Mesenteric fat pad (tissue), 1 donor: Measurements from ENCODE around the gene TRIM28. TPM values are rescaled to one million over a fixed set of nuclear protein-coding genes. Genes with fewer than 3 reads are reported as not detected.

Experiments used
- DNase-seq: peaks from one replicate; pipeline ENCODE4 v3.0.0-alpha.2; 2020; ENCODE audit warnings: low spot score
- total RNA-seq: library from RNA; stranded (reverse); fragmentation: NEBNext Ultra II Directional; extraction: Animal tissue kit (Norgen Biotek cat#: 25700); gene quantifications from one replicate; pipeline ENCODE4 v1.2.1, GENCODE V29; 2021
- donor health status: DM: yes; HTN: yes; CAD: no.

The TRIM28 gene
- total RNA-seq, 1 donor from 2014 or later: 185 TPM

DNA sequence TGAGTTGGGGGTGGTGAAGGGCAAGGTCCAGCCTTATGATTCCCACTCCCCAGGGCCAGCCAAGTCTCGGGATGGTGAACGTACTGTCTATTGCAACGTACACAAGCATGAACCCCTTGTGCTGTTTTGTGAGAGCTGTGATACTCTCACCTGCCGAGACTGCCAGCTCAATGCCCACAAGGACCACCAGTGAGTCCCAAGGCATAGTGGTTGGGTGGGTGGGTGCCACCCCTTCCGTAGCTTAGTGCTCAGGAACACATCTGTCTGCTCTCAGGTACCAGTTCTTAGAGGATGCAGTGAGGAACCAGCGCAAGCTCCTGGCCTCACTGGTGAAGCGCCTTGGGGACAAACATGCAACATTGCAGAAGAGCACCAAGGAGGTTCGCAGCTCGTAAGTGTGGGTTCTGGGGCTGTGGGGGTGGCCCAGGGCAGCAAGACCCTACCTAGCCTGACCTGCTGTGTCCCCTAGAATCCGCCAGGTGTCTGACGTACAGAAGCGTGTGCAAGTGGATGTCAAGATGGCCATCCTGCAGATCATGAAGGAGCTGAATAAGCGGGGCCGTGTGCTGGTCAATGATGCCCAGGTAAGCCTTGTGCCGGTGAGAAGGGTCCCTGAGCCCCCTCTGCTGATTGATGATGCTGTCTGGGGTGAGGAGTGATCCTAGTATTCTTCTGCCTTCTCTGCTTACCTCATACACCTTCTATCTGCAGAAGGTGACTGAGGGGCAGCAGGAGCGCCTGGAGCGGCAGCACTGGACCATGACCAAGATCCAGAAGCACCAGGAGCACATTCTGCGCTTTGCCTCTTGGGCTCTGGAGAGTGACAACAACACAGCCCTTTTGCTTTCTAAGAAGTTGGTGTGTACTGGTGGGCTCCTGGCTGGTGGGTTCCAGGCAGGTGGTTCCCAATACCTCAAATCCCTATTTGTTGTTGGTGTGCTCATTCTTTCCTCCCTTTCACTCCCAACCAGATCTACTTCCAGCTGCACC lies 3.8 kb downstream of the TRIM28 start:
- DNase-seq: no peak

DNA sequence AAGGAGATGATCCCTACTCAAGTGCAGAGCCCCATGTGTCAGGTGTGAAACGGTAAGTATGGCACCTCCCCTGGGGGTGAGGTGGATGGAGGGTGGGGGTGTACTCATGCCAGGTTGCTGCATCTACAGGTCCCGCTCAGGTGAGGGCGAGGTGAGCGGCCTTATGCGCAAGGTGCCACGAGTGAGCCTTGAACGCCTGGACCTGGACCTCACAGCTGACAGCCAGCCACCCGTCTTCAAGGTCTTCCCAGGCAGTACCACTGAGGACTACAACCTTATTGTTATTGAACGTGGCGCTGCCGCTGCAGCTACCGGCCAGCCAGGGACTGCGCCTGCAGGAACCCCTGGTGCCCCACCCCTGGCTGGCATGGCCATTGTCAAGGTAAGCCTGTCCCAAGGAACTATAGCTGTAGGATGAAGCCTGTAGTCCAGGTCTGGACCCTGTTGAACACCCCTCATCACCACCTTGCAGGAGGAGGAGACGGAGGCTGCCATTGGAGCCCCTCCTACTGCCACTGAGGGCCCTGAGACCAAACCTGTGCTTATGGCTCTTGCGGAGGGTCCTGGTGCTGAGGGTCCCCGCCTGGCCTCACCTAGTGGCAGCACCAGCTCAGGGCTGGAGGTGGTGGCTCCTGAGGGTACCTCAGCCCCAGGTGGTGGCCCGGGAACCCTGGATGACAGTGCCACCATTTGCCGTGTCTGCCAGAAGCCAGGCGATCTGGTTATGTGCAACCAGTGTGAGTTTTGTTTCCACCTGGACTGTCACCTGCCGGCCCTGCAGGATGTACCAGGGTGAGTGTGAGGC lies 5.2 kb downstream of the TRIM28 start:
- DNase-seq: no peak

DNA sequence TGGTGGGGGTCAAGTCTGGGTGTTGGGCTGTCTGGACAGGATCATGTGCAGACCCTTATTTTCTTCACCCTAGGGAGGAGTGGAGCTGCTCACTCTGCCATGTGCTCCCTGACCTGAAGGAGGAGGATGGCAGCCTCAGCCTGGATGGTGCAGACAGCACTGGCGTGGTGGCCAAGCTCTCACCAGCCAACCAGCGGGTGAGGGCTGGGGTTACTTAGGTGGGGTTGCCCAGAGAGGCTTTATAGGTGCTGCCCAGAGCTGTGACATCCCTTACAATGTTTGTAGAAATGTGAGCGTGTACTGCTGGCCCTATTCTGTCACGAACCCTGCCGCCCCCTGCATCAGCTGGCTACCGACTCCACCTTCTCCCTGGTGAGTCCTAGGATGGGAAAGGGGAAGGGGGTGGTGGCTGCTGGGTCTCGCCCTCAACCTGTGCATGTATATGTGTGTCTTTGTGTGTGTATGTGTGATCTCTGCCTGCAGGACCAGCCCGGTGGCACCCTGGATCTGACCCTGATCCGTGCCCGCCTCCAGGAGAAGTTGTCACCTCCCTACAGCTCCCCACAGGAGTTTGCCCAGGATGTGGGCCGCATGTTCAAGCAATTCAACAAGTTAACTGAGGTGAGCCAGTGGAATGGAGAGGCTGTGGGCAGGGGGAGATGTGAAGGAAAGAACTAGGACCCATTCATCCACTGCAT lies 5.9 kb downstream of the TRIM28 start:
- DNase-seq: no peak

DNA sequence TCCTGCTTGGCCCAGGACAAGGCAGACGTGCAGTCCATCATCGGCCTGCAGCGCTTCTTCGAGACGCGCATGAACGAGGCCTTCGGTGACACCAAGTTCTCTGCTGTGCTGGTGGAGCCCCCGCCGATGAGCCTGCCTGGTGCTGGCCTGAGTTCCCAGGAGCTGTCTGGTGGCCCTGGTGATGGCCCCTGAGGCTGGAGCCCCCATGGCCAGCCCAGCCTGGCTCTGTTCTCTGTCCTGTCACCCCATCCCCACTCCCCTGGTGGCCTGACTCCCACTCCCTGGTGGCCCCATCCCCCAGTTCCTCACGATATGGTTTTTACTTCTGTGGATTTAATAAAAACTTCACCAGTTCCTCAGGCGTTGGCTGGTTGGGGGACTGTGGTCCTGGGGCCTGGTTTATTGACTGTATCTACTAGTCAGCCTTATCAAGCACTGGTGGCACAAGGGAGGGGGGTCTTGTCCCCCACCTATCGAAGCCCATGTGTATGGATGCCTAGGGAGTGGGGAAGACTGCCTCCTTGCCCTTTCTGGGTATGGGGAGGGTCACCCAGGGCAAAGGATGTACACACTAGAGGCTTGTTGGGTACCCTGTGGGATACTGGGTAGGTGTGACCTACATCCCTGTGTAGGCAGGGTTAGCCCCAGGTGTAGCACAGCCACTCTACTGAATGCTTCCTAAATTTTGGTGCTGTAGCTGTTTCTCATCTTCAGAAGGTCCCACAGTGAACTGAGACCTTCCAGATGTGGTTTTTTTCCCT lies 6.7 kb downstream of the TRIM28 start:
- DNase-seq: no peak

DNA sequence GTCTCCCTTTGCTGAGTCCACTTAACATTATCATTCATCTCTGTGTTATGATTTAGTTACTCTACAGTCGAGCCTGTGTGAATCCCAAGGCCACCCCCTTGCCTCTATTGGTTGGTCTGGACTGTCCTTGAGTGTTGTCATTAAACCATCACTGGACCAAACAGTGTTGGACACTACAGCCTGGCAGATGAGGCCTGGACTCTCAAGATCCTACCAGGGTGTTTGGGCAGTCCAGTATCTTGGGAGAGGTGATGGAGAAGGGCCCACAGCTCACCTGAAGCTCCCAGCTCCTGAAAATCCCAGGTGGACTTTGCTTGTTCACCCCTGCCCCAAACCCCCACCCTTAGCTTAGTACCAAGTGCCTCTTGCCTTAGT lies 7.2 kb downstream of the TRIM28 start:
- no peak for DNase-seq

DNA sequence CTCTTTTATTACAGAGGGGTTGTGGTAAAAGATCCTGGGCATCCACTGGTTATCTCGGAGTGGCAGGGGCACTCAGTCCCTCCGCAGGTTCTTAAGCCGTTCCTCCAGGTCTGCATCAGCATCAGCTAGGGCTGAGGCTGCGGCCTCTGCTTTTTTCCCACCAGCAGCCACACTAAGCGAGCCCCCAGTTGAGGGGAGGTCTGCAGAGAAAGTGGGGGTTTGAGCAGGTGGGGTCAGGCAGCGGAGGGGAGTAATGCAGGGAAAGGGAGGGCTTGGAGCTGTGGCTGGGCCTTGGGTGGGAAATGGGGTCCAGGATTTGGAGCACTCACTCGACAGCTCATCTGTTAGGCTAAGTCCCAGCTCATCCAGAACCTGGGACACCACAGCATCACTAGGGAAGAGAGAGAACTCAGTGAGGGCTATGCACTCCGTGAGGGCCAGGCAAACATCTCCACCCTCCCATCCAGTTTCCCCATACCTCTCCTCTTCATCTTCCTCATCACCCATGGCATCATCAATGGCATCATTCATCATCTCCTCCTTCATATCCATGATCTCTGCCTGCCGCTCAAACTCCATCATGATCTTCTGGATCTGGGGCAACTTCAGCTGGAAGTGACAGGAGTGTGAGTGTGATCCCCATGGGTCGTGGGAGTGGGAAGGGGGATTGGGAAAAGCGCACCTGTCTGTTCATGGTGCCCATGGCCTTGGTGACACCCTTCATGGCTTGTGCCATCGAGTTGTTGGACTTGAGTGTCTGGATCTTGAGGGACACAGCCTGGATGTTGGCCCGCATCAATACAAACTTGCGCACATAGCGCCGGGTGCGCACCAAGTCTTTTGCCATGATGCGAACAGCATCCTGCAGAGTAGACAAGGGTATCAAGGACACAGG lies 8.0 kb downstream of the TRIM28 start:
- DNase-seq: no peak

DNA sequence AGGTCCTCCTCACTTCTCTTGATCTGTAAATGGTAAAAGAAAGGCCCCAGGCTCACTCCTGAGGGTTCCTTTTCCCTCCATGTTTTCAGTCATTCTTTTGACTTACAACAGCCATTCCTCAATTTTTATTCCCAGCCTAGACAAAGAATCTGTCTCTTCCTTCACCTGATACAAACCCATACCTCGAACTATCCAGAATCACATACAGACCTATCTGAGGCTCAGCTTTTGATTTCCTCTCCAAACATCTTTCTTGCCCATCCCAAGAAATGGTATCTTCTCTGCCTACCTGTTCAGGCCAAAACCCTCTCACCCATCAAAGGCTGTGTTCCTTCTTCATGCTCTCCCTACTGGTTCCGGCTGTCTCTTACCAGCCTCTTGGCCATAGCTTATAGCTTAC lies 8.8 kb downstream of the TRIM28 start:
- no peak for DNase-seq

DNA sequence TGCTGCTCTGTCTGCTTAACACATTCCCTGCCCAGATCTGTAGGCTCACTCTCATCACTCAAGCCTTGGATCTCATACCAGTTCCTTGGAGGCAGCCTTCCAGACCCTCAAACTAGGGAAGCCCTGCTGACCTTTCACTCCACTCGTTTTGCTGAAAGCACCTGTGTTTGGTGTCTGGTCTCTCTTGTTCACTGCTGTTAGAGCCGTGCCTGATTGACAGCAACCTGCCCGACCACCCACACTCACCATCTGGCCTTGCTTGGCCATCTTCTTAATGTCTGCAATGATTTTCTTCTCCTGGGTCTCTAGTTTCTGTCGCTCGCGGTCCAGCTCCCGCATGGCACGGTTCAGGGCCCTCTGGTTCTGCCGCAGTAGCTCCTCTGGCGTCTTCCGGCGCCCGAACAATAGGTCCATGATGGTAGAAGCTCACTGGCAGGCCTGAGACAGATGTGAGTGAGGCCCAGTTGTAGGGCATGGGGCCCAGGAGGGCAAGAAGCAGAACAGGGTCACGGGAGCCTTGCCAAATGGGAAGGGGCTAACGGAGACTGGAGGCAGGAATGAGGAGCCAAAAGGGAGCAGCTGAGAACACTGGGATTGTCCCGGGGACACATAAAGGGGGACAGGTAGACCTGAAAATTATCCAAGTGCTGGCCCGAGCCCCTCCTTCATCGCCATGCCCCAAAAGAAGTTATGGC lies 10.1 kb downstream of the TRIM28 start:
- no peak for DNase-seq

DNA sequence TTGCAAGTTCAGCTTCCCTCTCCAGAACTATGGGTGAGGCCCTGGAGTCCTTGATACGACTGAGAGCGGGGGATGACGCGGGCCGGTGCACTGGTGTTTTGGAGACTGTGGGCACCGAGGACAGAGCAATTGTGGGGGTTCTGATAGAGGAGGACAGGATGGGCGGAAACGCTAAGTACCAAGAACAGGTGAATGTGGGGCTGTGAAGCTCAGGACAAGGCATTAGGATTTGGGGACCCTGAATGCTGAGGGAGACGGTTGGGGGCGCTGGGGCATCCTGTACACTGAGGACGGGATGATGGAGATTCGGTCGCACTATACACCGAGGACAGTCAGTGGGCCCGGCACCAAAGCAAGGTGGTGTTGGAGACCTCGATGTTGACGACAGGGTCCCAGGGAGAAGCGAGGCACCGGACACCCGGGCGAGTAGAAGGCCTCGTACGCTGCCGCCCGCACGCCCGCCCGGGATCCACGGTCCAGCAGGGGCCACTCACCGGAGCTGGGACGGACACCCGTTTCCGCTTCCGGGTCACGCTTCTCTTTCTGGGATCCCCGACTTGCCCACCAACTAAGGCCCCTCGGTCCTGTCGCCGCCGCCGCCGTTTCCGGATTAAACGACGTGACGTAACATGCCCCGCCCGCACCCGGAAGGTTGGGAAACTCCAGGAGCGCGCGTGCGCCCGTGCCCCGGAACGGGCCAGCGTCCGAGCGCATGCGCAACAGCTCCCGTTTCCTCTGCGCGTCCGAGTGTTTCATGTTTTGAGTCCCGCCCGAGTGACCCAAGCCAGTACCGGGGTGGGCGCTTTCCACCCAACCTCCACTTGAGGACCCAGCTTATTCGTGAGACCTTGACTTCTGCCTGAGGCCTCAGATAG lies 10.9 kb downstream of the TRIM28 start, which contains the start of gene CHMP2A:
CHMP2A (minus strand) TSS at position 612 of the 875 bp plus-strand sequence. CDS start 893 bp downstream, outside the sequence.
- peak; percentile 100 for DNase-seq

DNA sequence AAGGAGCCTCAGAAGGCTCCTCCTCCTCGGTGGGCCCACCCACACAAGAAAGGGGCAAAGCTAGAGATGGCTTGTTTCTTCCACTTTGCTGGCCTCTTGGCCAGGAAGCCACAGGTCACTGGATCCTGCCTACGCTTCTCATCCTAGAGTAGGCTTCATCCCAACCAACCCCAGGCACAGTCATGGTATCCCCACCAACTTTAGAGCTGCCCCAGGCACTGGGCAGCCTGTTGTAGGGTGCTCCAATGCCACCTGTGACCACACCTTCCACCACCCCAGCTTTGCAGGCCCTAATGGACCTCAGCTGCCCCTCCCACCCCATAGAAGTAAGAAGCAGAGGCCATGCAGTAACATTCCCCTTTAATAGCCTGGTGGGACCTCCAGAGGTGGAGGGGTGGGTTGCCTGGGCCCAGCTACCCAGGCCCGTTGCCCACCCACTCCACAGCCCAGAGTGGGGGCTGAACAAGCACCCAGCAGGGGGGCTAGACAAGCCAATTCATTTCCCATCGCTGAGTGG lies 11.6 kb downstream of the TRIM28 start:
- no peak for DNase-seq

DNA sequence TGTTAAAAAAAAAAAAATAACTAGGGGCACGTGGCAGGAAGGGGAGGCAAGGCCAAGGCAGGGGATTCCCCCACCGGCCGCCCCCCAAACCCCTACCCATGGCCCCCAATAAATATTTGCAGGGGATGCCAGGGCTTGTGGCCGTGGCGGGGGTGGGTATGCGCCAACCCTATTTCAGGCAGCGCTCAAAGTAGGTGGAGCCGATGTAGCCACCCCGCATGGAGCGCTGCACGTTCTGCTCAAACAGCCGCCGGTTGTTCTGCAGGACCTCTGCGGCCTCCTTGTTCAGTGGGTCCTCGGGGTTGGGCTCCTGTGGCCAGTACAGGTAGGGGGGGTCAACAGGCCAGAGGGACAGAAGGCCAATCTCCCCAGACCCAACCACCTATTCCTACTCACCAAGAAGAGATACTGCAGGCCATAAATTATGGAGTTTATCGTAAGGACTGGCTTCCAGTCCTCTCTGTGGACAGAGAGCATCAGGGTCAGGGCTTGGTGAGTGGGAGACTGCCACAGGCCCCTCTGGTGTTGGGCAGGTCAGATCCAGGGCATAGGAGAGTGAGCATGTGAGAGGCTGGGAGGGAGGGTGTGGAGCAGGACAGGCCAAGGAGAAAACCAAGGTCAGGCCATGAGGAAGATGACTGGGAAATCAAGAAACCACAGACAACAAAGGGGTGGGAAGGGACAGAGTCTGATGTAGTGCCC lies 12.2 kb downstream of the TRIM28 start:
- DNase-seq: no peak

DNA sequence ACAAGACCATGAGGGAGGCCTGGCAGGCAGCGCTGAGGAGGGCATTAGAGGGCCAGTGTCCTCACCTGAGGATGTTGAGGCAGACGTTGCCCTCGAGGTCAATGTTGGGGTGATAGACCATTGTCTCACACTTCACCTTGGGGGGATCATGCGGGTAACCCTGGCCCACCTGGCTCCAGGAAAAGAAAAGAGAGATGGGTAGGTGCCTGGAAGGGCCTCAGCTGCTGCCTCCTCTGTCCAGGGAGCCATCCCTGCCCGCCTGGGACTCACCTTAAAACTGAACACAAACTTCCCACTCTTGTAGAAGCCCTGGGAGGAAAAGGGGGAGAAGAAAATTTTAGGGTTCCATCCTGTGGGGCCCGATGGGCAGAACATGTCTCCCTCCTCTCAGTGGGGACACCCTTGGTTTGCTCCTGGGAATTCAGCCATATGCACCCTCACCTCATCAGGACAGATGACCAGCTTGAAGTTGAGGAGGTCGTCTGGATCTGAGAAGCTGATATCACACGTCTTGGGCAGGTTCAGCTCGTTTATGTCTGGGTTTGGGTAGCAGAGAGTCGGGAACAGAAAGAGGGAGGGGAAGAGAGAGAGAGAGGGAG lies 12.9 kb downstream of the TRIM28 start:
- no peak for DNase-seq

DNA sequence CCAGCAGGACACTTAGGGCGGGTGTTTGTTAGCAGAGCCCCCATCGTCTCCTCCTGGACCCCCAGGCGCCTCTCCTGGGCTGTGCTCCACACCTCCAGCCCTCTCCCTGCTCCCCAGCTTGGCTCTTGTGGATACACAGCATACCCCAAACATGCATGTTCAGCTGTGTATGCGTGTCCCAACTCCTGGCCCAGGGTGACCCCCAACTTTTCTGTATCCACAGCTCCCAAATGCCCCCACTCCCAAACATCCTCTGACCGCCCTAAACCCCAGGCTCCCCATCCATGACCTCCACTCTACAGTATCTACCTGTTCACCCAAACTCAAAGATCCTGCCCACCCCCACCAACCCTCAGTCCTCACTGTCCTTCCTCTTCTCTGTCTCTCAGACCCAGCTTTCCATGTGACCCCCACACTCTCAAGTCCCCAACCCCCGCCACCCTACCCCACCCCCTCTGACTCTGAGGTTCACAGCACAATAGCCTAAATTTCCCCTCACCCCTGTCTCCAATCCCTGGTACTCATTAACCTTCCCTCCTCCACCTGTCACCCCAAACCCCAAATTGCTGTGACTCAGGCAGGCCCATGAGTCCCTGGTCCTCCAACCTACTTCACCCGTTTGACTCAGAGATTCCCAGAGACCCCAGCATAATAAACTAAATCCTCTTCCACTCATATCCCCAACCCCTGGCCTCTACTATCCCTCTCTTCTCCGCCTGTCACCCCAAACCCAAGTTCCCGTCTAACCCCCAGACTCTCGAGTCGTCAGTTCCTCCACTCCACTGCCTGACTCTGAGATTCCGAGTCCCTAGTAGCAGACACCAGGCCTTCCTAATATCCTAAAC lies 13.6 kb downstream of the TRIM28 start:
- no peak for DNase-seq

DNA sequence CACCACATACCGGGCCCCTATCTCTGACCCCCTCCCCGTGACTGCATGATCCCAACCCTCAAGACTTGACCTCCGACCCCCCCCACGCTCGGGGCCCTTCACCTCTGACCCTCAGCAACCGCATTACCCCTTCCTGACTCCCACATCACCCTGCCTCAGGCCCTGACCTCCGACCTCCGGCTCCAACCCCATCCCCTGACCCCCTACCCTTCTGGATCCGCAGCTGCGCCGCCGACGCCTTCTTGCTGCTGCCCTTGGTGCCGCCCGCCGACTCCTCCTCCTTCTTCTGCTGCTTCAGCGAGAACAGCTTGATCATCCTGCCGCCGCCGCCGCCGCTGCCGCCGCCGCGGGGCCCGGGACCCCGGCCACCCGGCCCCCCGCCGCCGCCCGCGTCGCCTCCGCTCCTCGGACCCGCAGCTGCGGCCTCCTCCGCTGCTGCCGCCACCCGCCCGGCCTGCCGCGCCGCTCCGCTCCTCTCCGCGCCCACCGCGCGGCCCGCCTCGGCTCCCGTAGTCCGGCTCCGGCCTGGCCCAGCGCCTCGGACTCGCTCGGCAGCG lies 14.3 kb downstream of the TRIM28 start, which contains the start of gene UBE2M:
UBE2M (minus strand) TSS at position 546 of the 557 bp plus-strand sequence; CDS start at position 316, 230 bp downstream.
- no peak for DNase-seq

DNA sequence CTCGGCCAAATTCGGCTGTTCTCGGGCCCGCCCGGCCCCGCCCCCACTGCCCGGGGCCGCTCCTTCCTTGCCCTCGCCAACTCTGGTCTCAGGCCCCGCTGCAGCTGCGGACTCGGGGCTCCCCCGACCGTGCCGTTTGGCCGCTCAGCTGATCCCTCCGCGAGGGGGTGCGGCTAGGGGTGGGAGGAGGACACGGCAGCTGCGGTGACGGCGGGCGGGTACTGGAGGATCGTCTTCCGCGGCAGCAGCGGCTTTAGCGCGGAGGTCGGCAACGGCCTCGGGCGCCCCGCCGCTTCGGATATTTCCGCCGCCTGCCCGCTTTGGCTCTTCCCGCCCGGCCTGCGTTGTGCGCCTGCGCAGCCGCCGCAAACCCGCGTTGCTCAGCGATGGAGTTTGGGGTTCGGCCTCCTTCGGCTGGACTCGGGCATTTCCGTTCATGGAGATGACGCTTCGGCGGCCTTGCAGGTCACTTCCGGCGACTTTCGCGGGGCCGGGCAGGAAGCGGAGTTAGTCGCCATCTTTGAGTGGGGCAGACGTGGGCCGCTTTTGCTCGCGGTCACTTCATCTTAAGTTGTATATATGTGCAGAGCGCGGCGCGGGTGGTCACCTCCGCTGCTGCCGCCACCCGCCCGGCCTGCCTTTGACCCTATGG lies 14.9 kb downstream of the TRIM28 start:
- DNase-seq: peak; percentile 100
